GM21717 (cell line): ENCODE results near the gene UBAP2.

ENCODE experiments used
- ATAC-seq: cut with Tn5 transposase; IDR thresholded peaks from one replicate; pipeline ENCODE4 v1.9.1; 2021; ENCODE audit warnings: mild to moderate bottlenecking, moderate library complexity; ENCODE audit not compliant: unreplicated experiment

Gene UBAP2, protein sequence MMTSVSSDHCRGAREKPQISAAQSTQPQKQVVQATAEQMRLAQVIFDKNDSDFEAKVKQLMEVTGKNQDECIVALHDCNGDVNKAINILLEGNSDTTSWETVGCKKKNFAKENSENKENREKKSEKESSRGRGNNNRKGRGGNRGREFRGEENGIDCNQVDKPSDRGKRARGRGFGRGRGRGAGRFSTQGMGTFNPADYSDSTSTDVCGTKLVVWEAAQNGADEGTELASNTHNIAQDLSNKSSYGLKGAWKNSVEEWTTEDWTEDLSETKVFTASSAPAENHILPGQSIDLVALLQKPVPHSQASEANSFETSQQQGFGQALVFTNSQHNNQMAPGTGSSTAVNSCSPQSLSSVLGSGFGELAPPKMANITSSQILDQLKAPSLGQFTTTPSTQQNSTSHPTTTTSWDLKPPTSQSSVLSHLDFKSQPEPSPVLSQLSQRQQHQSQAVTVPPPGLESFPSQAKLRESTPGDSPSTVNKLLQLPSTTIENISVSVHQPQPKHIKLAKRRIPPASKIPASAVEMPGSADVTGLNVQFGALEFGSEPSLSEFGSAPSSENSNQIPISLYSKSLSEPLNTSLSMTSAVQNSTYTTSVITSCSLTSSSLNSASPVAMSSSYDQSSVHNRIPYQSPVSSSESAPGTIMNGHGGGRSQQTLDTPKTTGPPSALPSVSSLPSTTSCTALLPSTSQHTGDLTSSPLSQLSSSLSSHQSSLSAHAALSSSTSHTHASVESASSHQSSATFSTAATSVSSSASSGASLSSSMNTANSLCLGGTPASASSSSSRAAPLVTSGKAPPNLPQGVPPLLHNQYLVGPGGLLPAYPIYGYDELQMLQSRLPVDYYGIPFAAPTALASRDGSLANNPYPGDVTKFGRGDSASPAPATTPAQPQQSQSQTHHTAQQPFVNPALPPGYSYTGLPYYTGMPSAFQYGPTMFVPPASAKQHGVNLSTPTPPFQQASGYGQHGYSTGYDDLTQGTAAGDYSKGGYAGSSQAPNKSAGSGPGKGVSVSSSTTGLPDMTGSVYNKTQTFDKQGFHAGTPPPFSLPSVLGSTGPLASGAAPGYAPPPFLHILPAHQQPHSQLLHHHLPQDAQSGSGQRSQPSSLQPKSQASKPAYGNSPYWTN

GRCh38 chr9:34048727-34049629, at the start of gene UBAP2:
UBAP2 (minus strand) TSS chr9:34048887; CDS start chr9:34017148, 31,739 bp downstream.
- peak; percentile 72 for ATAC-seq

DNA sequence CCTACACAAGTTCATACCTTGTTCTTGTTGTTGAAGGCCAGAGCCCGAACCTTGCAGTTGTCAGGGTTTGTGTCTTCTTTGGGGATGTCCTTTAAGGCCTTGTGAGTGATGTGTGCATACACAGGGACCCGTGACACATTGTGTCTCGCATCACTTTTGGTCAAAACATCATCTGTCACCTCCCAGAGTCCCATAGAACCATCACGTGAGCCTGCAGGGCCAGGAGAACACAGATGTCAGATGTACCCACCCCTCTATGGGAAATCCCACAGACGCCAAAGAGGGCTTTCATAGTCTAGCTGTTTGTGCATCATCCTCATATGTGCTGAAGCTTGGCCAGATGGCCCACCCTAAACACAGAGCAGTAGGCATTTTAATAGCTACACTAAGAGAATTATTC, 49.6 kb upstream of the UBAP2 start:
- peak; percentile 47 for ATAC-seq

DNA sequence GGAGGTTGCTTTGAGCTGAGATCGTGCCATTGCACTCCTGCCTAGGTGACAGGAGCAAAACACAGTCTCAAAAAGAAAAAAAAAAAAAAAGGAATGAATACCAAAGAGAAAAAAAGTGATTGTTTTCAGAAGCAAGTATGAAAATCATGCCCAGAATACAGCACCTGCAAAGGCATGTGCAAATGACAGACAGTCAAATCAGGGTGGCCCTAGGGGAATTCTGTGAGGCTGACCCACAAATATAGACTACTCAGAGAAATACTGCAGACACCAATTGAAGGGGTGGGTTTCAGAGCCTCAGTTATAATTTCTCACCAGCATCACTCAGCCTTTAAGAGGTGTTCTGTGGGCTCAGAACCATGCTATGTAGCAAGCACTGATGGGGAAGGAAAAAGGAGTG, 49.2 kb upstream of the UBAP2 start:
- ATAC-seq: peak; percentile 77

DNA sequence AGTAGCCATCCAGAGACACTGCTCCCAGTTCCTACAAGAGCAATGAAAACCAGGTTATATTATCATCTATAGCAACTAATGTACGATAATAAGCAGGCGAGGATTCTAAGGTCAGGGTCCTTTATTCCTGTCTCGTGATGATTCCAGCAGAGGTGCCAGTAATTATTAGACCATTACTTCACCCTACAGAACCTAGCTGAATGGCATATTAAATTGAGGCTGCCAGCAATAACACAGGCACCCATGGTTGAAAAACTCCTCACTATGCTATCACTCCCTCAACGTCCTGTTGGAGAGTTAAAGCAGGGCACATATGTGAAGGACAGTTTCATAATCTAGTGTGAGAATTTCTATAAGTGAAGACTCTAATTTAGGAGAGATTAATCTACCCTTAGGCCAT, 48.1 kb upstream of the UBAP2 start:
- no peak for ATAC-seq

DNA sequence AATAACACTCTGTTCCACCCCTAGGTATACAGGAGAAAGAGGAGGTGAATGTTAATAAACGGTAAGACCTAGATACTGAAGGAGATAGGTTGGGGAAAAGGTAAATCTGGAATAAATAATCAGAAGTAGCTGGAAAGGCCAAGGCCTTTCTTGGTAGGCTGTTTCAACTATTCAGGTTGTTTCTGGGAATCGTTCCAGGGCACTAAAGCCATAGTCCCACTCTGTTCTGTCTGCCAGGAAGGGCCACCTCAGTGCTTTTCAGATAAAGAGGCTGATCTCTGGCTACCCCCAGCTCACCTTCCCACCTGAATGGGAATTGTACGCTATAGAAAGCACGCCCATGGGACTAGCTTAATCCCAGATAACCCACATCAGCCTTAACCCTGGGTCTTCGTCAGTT, 44.9 kb upstream of the UBAP2 start:
- ATAC-seq: no peak

DNA sequence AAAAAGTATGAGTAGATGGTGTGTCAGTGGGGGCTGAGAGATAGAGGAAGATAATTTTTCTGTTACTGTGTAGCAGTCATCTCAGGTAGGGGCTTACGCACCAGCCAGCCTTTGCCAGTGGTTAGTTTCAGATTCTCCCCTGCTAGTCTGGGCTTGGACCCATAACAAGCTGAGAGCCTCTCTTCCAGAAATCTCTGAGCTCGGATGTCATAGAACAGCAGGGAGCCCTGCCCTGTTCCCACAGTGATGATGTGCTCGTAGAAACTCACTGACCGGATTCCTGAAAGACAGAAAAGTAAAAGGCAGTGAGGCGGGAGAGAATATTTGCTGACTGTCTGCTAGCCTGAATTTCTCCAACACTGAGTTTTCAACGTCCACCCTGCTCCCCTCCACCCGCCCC, 40.6 kb upstream of the UBAP2 start:
- no peak for ATAC-seq

DNA sequence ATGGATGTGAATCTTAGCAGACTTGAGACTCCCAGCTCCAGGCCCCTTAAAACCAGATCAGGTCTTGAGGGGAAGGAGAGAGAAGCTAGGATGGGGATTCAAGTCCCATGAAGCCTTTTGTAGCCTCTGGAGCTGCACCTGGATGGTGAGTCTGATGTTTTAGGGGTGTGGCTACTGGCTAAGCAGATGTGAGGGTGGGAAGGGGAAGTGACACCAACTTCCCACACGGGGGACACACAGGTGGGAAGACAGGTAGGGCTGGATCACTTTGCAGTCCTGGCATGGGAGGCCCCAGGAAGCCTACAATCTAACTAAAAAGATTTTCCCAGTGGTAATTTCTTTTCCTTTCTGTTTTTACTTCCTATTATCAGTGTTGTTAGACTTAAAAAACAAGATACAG, 38.7 kb upstream of the UBAP2 start:
- no peak for ATAC-seq

- no peak for ATAC-seq
Observed at GRCh38 chr9:34086864-34087263, 38.2 kb upstream of the UBAP2 start.

DNA sequence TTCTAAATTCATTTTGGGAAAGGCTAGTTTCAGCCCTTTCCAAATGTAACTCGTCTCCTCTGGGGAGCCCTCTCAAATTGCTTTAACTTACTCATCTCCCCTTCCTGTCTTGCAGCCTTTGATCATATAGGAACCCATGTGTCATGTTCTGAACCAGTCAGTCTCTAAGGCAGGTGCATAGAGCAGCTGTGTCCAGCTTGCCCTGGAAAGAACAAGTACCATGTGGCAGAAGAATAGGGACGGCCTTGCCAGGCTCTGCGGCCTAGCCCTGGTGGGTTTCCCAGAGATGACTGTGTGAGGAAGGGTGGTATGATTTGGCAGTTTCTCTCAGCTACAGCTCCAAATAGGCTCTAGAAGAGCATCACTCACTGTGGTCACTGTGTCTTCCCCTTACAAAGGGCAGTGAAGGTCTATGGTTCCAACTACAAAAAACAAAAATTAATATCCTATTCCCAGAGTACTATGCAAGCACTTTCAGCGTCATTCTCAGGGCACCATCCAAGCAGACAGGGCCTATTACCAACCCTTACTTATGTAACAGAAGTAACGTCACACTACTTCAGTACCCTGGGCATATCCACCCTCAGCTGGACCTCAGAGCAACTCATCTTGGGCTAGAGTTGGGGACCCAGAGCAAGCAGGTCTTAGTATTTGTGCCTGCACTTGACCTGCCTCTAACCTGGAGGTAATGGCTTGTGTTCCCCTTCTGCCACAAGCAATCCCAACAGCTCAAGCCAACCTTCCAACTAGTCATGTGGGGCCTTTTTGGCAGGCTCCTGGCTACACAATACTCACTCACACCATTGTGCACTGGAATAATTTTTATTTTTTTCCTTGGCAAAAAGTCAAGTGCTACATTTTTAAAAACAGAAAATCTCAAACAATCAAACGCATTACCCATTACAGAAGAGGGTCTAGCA, 37.2 kb upstream of the UBAP2 start:
- no peak for ATAC-seq

GRCh38 chr9:34084562-34084961, 35.9 kb upstream of the UBAP2 start:
- ATAC-seq: no peak

- ATAC-seq: no peak
Observed at GRCh38 chr9:34079181-34079580, 30.5 kb upstream of the UBAP2 start.

GRCh38 chr9:34072868-34073590, 24.3 kb upstream of the UBAP2 start:
- ATAC-seq: no peak

DNA sequence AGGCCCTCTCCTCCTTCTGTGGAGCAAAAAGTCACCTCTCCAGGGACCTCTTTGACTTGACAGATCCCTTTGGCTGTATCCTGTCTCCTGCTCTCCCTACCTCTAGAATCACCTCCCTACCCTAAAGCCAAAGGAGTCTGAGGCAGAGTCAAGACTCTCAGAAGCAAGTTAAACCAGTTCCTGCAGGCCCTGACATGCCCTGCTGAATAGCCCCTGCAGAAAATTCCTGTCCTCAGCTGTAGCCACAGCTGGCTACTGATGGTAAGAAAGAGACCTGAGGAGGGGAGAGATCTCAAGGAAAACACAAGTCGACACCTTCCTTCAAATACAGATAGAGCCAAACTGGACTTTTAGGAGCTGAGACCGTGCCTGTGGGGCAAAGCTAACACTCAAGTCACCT, 23.7 kb upstream of the UBAP2 start:
- no peak for ATAC-seq

DNA sequence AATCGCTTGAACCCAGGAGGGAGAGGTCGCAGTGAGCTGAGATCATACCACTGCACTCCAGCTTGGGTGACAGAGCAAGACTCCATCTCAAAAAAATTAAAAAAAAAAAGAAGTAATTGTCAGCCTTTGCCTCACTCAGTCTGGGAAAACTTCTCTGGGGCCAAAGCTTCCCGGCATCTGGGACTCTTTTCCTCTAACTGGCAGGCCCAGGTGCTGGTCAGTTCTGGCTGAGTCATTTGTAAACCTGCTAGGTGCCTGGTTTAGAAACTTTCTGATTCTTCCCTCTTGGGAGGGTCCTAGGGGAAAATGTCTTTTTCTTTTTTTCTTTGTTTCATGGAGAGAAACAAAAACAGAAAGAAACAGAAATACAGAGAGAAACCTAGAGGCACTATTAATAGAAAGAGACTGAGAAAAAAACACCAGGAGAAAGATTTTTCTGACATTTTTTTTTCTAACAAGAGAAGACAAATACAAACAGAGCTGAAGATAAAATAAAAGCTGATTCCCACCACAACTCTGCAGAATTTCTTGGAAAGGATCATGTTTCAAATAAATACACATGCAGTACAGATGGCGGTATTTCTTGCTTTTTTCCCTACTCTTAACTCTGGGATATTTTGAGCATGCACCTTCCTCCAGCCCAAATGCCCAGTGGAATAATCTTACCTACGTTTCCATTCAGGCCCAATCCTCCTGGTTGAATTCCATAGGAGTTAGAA, 22.1 kb upstream of the UBAP2 start:
- no peak for ATAC-seq

GRCh38 chr9:34069831-34070230, 21.1 kb upstream of the UBAP2 start:
- no peak for ATAC-seq

DNA sequence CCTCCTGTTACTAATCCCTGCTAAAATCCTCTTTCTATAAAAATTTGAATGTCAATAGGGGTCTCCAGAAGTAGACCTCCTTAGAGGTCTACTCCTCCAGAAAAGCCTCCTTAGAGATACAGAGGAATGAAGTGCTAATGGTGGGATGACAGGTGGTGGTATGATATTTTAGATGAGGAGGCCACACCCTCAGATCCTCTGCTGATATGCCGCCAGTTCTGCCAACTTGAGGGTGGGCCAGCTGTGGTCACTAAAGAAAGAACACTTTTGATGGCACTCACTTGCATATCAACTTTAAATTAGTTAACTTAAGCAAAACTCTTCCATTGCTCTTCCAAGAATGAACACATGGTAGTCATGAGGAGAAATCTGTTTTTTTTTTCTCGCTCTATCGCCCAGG, 16.9 kb upstream of the UBAP2 start:
- ATAC-seq: no peak

GRCh38 chr9:34059954-34060353, 11.3 kb upstream of the UBAP2 start:
- ATAC-seq: no peak

DNA sequence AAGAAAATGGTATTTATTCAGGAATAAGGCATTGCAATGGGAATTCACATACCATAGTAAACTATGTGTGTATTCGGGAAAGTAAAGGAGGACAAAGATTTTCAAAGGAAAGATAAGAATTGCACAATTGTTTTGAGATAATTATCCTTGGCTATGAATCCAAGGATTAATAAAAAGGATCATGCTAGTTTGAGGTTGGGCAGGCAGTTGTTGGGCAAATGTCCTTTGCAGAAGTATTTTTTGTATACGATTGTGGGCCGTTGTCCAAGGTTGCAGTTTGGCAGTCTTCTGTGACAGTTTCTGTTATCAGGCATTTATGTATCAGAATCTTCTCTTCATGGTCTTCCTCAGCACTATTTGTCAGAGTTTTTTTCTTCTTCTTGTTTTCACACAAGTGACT, 10.6 kb upstream of the UBAP2 start:
- no peak for ATAC-seq
